Activated CD8-positive, alpha-beta memory T cell treated with anti-CD3 and anti-CD28 coated beads, Interleukin-2, amount 50 U/mL, for 4 hours (primary cell): ENCODE data around the gene CLHC1.

Source experiments
- DNase-seq: peaks from one replicate; pipeline ENCODE4 v3.0.0-alpha.2; 2020

Gene CLHC1

GRCh38 chr2:55168221-55169154 lies 63.6 kb downstream of the CLHC1 start:
- DNase-seq, result peak; percentile 31

GRCh38 chr2:55165626-55166025 lies 66.5 kb downstream of the CLHC1 start:
- DNase-seq, result no peak

- no peak for DNase-seq
These were observed 67.3 kb downstream of the CLHC1 start for GRCh38 chr2:55164534-55165480.

- no peak for DNase-seq
These were observed 68.1 kb downstream of the CLHC1 start for GRCh38 chr2:55163941-55164390.

- no peak for DNase-seq
These were observed 68.8 kb downstream of the CLHC1 start for GRCh38 chr2:55163274-55163721.

GRCh38 chr2:55162284-55163006 lies 69.6 kb downstream of the CLHC1 start:
- no peak for DNase-seq

GRCh38 chr2:55161295-55162210 lies 70.5 kb downstream of the CLHC1 start:
- no peak for DNase-seq

- no peak for DNase-seq
These were observed 71.7 kb downstream of the CLHC1 start for GRCh38 chr2:55160422-55160821.

GRCh38 chr2:55159752-55160151 lies 72.3 kb downstream of the CLHC1 start:
- no peak for DNase-seq

- DNase-seq, result no peak
These were observed 72.9 kb downstream of the CLHC1 start for GRCh38 chr2:55159037-55159651.

GRCh38 chr2:55158111-55158814 lies 73.8 kb downstream of the CLHC1 start:
- no peak for DNase-seq

GRCh38 chr2:55157474-55157884 lies 74.6 kb downstream of the CLHC1 start:
- no peak for DNase-seq

GRCh38 chr2:55156984-55157383 lies 75.1 kb downstream of the CLHC1 start:
- DNase-seq, result no peak

GRCh38 chr2:55156326-55156725 lies 75.8 kb downstream of the CLHC1 start:
- DNase-seq, result no peak

- no peak for DNase-seq
These were observed 76.3 kb downstream of the CLHC1 start for GRCh38 chr2:55155764-55156281.

- DNase-seq, result no peak
These were observed 76.9 kb downstream of the CLHC1 start for GRCh38 chr2:55155206-55155605.

GRCh38 chr2:55154525-55155030 lies 77.5 kb downstream of the CLHC1 start:
- no peak for DNase-seq

- DNase-seq, result no peak
These were observed 78.4 kb downstream of the CLHC1 start for GRCh38 chr2:55153584-55154299.
